SJCRH30 (cell line): ENCODE measurements around the gene GRIK3. TPM values are rescaled to one million over a fixed set of nuclear protein-coding genes. Genes with fewer than 3 reads are reported as not detected.

ENCODE experiments used
- DNase-seq, 2 experiments: peaks; one replicate each; pipeline ENCODE4 v3.0.0-alpha.2; 2015 to 2020
- H3K27ac ChIP-seq: fragments of 250-450 bp; sonication (Bioruptor Pico); 2 replicates; pipeline ENCODE4 v1.5.1; 2020; ENCODE audit warnings: mild to moderate bottlenecking, moderate library complexity
- H3K27me3 ChIP-seq: fragments of 250-450 bp; sonication (Bioruptor Pico); 2 replicates; pipeline ENCODE4 v1.5.1; 2020; ENCODE audit warnings: mild to moderate bottlenecking, moderate library complexity
- H3K36me3 ChIP-seq: fragments of 250-450 bp; sonication (Bioruptor Pico); 2 replicates; pipeline ENCODE4 v1.5.1; 2020; ENCODE audit warnings: mild to moderate bottlenecking, moderate library complexity
- H3K4me1 ChIP-seq: fragments of 250-450 bp; sonication (Bioruptor Pico); 2 replicates; pipeline ENCODE4 v1.5.1; 2020; ENCODE audit warnings: mild to moderate bottlenecking, moderate library complexity
- H3K4me3 ChIP-seq: fragments of 250-450 bp; sonication (Bioruptor Pico); 2 replicates; pipeline ENCODE4 v1.5.1; 2020; ENCODE audit warnings: mild to moderate bottlenecking, moderate library complexity
- H3K9me3 ChIP-seq: fragments of 250-450 bp; sonication (Bioruptor Pico); replicated peaks from 2 replicates; pipeline ENCODE4 v1.5.1; 2020; ENCODE audit warnings: mild to moderate bottlenecking, moderate library complexity
- total RNA-seq: library from RNA; depleted of rRNA; stranded (reverse); fragments of >200 nt; shearing (Covaris generic); gene quantifications from 2 replicates; pipeline ENCODE4 v1.2.3, GENCODE V29; 2014

GRIK3 gene
- total RNA-seq, 1 experiment from 2014 or later = not detected

DNA sequence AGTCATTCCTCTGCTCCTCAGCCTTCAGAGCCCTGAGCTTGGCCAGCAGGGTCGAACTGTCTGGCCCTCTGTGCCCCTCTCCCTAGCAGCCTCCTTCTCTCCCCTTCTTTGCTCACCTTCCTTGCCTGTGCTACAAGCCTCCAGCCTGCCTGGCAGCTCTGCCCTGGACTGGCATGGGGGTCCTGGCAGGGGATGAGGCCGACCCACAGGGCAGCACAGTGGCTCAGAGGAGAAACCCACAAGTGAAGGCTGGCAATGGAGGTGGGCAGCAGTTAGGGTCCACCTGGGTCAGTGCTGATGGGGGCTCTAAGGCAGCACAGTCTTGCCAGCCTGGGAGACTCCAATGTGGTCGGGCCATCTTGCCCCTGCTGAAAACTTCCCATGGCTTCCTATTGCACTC lies 274.2 kb downstream of the GRIK3 start:
- no peaks in the 10 kb centered on the region for H3K9me3 ChIP-seq
- H3K36me3 ChIP-seq = no peaks in the 10 kb centered on the region
- H3K4me1 ChIP-seq = no peaks in the 10 kb centered on the region
- DNase-seq = no peak
- H3K27me3 ChIP-seq = no peaks in the 10 kb centered on the region
- H3K27ac ChIP-seq = no peak overlapping the region
- H3K4me3 ChIP-seq = no peak overlapping the region

DNA sequence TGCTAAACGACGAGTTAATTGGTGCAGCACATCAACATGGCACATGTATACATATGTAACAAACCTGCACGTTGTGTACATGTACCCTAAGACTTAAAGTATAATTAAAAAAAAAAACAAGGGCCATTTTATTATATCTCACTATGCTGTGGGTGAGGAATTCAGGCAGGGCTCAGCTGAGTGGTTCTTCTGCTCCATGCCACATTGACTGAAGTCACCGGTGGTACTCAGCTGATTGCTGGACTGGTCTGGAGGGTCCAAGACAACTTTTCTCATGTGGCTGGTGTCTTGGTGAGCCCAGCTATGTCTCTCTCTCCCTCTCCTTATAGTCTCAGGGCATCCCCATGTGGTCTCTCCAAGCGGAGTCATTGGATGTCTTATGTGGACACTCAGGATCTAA lies 275.0 kb downstream of the GRIK3 start:
- no peak overlapping the region for H3K27ac ChIP-seq
- no peaks in the 10 kb centered on the region for H3K27me3 ChIP-seq
- no peaks in the 10 kb centered on the region for H3K4me1 ChIP-seq
- H3K4me3 ChIP-seq = no peak overlapping the region
- H3K36me3 ChIP-seq = no peaks in the 10 kb centered on the region
- no peaks in the 10 kb centered on the region for H3K9me3 ChIP-seq
- no peak for DNase-seq

DNA sequence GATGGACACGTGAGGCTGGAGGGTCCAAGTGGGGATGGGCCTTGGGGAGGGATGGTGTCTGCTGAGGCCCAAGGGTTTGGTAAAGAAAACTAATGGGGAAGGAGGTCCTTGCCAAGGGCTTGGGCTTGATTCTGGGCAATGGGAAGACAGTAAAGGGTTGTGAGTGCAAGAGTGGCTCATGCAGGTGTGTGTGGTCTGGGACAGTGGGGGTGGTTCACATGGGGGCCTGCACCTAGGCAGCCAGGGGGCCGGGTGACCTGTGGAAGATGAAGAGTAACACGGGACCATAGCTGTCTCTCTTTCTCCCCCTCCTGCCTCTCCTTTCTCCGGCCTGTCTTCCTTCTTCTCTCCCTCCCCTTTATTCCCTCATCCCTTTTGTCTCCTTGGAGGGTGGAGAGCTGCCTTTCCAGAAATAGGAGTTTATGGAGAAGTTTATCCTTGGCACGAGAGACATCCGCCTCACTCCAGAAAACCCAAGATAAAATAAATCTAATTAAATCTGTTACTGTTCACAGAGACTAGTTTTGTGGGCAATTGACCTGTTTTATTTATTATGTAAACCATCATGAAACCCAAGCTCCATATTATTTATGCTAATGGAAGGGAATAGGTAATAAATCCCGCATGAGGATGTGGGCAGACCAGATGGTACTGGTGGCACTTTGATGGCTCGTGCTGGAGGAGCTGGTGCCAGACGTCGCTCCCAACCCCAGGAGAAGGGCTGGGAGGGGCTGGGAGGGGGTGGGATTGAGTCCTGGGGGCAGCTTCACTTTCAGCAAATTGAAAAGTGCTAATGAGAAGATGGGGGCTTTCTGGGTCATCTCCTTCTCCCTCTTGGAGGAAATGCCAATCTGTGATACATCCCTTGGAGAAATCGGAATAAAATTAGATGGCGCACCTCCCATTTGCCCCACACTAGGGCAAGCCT lies 278.7 kb downstream of the GRIK3 start:
- Histone ChIP-seq H3K27me3 (peaks cover 14% of the 10 kb centered on the region), H3K27ac (no peak overlapping the region), H3K9me3 (no peaks in the 10 kb centered on the region), H3K4me1 (no peaks in the 10 kb centered on the region), H3K4me3 (no peak overlapping the region), H3K36me3 (no peaks in the 10 kb centered on the region)
- DNase-seq = no peak

DNA sequence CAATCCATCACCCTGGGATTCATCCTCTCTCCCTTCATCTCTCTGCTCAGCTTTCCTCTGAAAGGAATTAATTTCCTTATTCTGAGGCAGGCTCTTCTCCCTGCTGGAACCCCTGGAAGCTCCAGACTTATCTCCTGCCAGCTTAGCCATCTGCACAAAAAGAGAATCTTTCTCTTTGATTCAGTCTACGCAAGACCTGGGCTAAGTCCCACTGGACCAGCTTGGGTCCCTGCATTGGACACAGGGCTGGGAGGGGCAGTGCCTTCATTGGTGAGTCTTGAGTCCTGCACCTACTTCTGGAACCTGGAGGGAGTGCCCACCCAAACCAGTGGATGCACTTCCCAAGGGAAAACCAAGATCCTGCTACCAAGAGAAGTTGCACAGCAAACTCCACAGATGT lies 279.9 kb downstream of the GRIK3 start:
- H3K4me3 ChIP-seq = no peak overlapping the region
- no peaks in the 10 kb centered on the region for H3K4me1 ChIP-seq
- no peaks in the 10 kb centered on the region for H3K36me3 ChIP-seq

GRCh38 chr1:36753451-36753850 lies 280.9 kb downstream of the GRIK3 start:
- peaks cover 15% of the 10 kb centered on the region for H3K27me3 ChIP-seq
- no peaks in the 10 kb centered on the region for H3K36me3 ChIP-seq
- no peak overlapping the region for H3K4me3 ChIP-seq
- no peaks in the 10 kb centered on the region for H3K9me3 ChIP-seq
- H3K27ac ChIP-seq = no peak overlapping the region
- H3K4me1 ChIP-seq = no peaks in the 10 kb centered on the region
- DNase-seq = no peak

More for the DNA sequence above, 279.9 kb downstream of the GRIK3 start:
- DNase-seq = no peak
- no peak overlapping the region for H3K27ac ChIP-seq
- H3K27me3 ChIP-seq = peaks cover 15% of the 10 kb centered on the region
- no peaks in the 10 kb centered on the region for H3K9me3 ChIP-seq

DNA sequence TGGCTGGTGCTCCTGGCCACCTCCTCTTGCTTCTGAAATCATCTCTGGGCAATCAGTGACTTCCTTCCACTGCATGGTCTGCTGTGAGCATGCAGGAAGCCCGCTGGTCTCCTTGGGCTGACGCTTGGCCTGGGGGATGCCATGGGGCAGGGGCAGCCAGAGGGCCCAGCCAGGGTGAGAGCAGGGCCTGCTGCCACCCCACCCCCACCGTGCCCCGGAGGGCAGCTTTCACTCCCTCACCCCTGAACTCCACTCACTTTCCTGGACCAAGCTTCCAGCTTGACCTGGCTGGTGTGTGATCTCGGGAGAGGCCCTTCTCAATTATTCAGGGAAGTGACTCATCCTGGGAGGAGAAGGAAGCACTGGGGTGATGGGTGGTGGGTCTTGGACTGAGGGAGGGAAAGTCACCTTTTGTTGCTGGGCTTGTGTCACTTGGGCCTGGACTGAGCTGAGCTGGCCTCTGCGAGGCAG lies 281.4 kb downstream of the GRIK3 start:
- Histone ChIP-seq H3K27me3 (peaks cover 20% of the 10 kb centered on the region), H3K36me3 (no peaks in the 10 kb centered on the region), H3K4me3 (no peak overlapping the region), H3K4me1 (no peaks in the 10 kb centered on the region), H3K9me3 (no peaks in the 10 kb centered on the region), H3K27ac (no peak overlapping the region)
- DNase-seq = no peak

- Histone ChIP-seq H3K27ac (no peak overlapping the region), H3K4me1 (no peaks in the 10 kb centered on the region), H3K36me3 (no peaks in the 10 kb centered on the region), H3K9me3 (no peaks in the 10 kb centered on the region), H3K4me3 (no peak overlapping the region), H3K27me3 (peaks cover 25% of the 10 kb centered on the region)
- DNase-seq = no peak
Measured at GRCh38 chr1:36752431-36752830, 281.9 kb downstream of the GRIK3 start.

DNA sequence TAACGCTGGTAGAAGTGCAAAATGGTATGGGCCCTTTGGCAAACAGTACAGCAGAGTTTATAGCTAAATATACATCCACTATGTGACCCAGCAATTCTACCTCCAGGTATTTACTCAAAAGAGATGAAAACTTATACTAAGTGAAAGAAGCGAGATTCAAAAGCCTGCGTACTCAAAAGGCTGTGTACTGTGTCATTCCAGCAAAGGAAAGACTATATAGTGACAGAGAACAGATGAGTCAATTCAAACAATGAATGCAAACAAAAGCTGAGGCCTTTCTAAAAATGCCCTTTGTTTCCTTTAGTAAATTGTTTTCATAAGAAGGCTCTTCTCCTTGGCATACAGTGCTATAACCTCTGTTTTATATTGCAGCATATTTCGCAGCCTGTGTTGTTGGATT lies 282.8 kb downstream of the GRIK3 start:
- DNase-seq = no peak
- Histone ChIP-seq H3K27ac (no peak overlapping the region), H3K36me3 (no peaks in the 10 kb centered on the region), H3K4me1 (no peaks in the 10 kb centered on the region), H3K9me3 (no peaks in the 10 kb centered on the region), H3K27me3 (peaks cover 30% of the 10 kb centered on the region), H3K4me3 (no peak overlapping the region)

DNA sequence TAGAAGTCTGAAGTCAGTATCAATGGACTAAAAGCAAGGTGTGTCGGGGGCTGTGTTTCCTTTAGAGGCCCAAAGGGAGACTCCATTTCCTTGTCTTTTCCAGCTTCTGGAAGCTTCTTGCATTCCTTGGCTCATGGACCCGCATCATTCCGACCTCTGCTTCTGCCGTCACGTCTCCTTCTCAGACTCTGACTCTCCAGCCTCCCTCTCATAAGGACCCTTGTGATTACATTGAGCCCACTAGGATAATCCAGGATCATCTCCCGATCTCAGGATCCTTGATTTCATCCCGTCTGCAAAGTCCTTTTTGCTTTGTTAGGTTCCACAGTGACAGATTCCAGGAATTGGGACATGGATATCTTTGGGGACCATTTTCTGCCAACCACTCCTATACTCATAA lies 285.8 kb downstream of the GRIK3 start:
- Histone ChIP-seq H3K4me3 (no peak overlapping the region), H3K27ac (no peak overlapping the region), H3K4me1 (no peaks in the 10 kb centered on the region), H3K36me3 (no peaks in the 10 kb centered on the region), H3K27me3 (peaks cover 33% of the 10 kb centered on the region), H3K9me3 (no peaks in the 10 kb centered on the region)
- DNase-seq = no peak
